ENCODE results near the gene ZNF106.

The ZNF106 gene

DNA sequence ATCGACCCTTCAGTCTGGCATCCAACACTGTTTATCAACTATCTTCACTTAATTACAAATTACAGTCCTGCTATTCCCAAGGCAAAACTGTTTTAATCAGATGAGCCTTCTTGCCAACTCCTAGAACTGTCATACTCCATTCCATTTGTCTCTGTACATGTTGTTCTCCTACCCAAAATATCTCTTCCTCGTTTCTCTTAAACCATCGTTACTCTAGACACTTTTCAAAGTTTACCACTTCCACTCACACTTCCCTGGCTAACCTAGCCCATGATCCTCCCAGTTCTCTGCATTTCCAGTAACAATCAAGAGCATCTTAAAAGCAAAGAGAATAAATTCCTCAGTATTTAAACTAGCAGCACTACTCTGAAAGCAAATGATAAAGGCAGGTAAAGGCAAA, 19.9 kb downstream of the ZNF106 start:
- DNase-seq, result no peak

DNA sequence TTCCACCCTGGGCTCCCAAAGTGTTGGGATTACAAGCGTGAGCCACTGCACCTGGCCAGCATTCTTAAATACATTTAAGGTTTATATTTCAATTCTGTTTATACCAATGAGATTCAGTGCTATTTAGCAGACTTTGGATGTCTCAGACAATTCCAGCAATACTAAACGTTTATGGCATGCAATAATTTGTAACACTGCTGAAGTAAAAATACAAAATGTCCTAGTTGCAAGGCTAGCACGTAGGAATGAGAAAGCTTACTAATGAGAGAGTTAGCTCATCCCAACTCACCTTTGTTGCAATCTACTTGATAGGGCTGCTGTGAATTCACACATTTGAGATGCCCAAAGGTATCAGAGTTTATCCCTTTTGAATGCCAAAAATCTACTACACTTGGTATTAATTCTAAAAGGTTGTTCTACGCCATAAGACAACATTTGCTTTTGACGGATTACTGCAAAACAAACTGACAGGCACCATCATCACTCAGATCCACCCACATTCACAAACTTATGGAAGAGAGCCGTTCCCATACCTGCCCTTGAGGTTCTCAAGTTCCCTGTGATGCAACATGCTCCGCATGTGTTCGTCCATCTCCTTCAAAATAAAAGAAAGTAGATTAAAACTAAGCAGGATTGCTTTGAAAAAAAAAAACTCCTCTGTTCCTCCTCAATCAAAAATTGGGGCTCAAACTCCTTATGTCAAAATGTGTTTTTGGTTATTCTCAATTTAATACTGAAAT, 25.3 kb downstream of the ZNF106 start:
- no peak for DNase-seq

DNA sequence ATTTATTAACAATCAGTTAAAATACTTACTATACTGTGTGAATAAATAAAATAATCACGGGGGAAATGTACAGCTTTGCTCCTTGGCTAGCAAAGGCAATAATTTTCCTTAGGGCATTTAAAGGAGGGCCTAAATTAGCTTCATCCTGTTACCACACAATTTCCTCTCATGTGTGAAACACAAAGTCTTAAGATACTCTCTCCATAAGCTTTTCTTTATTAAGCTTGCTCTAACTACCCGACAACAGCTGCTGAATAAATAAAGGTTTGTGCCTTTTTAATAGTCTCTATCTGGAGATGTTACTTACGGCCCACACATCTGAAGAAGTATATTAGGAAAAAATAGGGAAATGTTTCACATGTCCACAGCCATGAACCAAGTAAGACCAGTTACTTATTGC, 29.7 kb downstream of the ZNF106 start:
- DNase-seq, result no peak

DNA sequence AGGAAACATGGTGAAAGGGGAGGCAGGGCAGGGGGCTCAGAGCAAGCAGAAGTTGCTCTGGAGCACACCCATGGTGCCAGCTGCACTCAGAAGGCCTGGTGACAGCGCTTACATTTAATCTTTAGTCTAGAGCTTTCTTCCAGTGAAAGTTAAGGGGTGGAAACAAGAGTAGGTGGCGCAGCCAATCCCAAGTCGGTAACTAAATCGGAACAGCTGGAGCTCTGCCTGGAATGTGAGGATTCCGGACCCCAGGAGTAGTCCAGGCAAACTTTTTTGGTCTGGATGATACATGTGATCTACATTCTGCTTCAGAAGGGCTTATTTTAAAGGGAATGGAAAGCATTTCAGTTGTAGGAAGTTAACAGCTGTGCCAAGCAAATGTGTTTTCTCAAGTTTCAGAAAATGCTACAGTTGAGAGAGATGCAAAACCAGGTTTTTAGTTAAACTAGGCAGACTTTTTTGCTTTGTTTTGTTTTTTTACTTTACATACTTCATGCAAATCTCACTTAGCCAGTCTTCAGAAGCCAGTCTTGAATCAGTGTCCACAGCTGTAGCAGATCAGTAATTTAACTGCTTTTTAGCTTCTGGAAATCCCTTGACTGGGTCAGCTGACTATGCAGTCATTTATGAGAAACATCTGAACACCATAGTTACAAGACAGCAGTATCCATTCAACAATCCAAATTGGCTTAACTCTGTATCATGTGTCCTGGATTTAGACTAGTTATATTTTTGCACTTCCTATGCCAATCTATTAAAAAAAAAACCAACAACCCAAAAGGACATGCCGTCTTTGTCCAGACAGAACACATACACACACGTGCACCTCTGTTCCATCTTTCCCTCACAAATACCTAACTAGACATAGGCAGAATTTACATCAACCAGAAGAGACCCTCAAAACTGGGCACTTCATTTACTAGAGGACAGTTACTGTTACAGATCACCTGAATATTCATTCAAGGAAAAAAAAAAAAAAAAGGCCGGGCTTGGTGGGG, 33.2 kb downstream of the ZNF106 start:
- no peak for DNase-seq

DNA sequence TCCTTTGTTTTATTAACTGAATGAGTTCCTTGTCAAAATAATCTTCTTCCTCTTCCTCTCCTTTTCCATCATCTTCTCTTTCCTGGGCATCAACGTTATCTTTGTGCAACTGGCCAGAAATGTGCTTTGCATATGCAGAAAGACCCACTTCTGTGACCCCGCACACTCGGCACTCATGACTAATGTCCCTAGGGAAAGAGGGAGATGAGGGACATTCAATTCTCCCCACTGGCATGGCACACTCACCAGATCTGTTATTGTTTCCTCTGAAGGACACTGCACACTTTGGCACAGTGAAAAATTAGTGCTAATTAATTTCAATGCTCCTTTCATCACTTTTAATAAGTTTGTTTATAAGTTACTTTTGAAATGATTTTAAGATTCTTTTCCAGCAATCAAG, 34.0 kb downstream of the ZNF106 start:
- no peak for DNase-seq

DNA sequence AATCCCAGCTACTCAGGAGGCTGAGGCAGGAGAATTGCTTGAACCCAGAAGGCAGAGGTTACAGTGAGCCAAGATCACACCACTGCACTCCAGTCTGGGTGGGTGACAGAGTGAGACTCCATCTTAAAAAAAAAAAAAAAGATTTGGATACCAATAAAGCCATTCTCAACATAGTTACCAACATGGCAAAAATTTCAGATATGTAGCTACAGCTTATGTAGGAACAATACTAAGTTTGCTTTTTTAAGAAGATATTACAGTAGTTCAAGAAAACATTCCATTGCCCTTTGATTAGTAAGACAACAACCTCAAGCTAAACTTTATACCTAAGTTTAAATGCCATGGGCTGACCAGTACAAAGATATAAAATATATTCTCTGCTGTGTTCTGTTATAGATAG, 34.4 kb downstream of the ZNF106 start:
- no peak for DNase-seq

DNA sequence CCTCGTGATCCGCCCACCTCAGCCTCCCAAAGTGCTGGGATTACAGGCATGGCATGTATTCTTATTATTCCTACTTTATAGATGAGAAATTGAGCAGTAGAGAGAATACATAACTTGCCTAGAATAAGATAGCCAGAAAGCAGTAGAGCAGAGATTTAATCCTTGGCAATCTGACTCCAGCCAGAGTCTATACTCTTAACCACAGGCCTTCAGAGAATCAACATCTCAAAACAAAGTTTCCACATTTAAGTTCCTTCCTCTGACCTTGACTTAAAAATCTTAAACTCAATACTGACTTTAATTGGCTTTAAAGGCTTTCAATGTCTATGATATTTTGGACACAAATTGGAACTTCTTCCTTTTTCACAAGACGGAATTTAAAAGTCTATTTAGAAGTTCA, 37.1 kb downstream of the ZNF106 start:
- no peak for DNase-seq

DNA sequence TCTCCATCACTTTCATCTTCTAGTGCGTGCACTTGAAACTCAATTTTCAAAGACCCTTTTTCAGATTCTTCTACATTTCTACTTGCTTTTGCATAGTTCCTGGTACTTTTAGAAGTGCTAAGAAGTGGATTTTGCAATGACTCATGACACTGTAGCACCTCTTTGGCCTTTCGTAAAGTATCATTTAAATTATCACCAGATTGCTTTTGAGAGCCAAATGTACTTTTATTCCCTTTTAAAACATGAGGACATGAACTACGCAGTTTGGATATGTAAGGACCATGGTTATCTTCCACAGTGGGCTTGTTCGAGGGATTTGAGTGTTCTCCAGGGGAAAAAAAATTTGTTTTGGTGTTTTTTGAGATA, 40.5 kb downstream of the ZNF106 start:
- DNase-seq, result no peak

DNA sequence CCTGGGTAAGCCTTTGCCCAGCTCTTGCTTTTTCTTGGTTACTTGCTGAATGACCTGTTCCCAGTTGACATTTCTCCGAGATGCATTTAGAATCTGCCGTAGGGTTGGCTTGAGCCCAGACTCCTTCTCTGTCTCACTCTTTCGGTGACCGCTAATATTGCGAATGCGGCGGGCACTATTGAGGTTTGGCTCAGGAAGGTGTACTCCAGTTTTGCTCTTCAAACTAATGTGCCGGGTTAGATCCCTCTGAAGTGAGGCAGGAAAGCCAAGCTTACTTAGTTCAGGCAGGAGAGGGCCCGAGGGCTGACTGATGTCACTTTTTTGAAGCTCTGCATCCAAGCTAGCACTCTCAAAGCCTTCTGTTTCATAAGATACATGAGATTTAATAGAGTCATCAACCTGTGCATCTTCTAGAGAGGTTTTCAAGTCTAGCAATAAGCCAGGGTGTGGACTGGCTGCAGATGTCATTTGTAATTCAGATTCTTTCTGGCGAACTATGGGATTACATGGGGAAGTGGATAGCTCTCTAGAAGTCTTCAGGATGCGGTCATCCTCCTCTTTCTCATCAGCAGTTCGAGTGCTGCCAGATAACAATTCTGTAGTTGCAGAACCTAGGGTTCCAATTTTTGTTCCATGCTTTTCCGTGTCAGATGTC, 41.0 kb downstream of the ZNF106 start:
- DNase-seq, result no peak

DNA sequence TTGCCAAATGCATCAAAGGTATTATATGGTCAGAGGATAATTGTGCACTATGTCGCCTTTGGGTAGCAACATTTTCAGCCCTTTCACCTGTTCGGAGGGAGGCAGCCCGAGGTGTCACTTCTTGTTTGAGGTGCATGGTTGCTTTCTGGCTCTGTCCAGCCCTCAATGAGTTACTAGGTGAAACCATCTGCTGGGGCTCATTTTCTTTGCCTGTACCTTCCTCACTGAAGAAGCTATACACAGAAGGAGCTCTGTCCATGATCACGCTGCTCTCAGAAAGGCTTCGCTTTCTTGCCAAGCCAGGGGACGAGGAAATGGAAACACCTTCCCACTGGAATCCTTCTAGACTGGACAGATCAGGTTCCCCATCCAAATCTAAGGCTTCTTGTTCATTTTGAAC, 42.7 kb downstream of the ZNF106 start:
- no peak for DNase-seq

DNA sequence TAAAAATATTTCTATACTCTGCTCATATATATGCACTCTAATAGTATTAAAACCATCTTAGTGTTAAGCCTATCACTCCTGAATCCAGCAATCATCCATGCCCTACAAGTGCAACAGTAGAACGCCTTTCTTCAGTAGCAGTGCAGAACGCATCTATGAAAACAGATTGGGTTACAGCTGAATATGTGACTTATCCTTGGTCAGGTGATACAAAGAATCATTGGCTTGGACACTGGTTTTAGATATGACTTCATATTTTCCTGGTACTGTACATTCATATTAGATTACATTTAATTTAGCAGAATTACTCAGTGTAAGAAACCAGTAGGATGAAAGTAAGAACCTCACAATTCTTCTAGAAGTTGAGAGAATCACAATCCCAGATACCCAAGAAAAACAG, 43.3 kb downstream of the ZNF106 start:
- DNase-seq, result no peak

DNA sequence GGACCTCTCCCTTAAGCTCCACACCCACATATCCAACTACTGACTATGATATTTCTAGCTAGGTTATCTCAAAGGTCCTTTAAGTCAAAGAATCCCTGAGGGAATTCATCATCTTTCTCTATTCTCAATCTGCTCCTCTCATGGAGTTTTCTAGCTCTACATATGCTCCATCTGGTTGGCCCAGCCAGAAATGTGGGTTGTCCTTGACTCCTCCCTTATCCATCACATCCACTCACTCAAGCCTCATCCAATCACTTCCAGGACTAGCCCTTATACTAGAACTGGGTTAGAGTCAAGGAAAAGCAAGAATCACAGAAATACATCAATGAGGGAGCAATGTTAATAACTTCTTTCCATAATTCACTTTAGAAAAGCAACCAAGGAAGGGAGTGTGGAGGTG, 45.4 kb downstream of the ZNF106 start:
- no peak for DNase-seq

DNA sequence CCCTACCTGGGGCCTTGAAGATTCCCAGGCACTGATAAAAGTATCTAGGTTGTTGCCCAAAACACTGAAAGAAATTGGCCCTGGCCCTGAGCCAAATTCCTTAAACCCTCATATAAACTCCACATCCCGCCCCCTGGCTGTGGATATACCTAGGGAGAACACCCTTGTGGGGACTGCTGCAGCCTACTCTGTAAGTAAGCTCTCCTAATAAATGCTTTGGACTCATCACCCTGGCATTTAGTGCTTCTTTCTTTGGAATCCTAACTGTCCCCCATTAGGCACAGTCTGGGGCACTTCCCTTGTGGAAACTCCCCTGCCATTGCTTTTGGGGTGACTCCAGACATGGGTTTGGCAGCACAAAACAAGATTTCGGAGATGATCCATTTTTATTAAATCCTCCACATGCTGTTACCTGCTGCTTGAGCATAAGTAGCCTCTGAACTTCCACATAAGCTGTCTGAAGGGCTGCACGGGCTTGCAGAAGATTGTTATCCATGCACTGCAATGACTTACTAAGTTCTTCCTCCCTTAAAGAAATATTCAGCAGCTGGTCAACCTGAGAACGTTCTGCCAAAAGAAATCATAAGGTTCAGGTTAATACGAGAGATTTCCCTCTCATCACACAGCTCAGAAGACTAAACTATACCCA, 46.4 kb downstream of the ZNF106 start:
- DNase-seq, result no peak

DNA sequence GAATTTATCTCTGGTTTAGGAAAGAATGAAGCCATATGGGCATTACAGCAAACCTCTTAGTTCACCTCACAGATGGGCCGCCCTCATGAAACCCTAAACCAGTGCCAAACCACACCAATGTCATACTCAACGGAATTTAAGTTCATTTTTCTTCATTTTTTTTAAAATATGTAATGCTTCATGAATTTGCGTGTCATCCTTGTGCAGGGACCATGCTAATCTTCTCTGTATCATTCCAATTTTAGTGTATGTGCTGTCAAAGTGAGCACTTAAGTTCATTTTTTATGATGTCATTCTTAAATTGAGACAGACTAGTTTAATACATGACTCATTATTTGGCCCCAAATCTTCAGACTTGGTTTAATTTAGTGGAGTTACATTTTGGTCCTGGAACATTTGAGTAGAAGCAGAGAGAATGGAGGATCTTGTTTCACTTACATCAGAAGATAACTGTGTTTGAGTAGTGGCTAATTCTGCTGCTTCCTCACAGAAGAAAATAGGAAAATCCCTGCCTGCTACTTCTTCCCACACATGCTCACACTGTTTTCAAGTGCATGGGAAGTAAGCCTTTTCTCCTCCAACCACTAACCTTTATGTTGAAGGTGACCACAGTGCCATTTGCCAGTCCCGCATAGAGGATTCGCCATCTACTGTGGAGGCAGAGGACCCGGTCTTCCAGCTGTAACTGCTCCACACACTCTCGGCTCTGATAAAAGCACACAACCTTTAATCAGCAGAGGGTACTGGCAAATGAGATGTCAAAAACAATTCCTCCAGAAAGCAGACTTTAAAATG, 63.3 kb downstream of the ZNF106 start:
- DNase-seq, result no peak

DNA sequence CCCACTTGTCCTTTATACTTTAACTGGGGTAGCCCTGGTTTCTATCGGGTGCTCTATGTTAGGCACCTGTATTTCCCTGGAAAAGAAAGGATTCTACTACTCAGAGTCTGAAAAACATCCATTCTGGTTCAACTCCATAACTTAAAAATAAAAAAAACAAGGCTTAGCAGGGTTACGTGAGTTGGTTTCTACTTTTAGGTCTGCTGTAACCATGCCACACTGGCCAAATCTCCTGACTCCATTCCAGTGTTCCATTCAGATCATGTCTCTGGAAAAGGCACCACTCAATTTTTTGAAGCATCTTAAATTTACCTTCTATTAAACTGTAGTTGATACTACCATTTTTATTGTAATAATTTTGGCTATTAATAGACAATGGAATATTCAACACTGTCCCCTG, 69.6 kb downstream of the ZNF106 start:
- DNase-seq, result no peak

DNA sequence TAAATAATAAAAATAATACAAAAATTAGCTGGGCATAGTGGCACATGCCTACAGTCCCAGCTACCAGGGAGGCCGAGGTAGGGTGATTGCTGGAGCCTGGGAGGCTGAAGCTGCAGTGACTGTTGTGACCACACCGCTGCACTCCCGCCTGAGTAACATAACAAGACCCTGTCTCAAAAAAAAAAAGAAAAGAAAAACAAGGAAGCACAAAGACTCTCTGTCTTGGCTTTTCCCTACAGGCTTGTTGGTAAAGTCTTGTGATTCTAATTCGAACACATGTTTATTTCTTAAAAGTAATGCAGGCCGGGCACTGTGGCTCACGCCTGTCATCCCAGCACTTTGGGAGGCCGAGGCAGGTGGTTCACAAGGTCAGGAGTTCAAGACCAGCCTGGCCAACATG, 71.6 kb downstream of the ZNF106 start:
- no peak for DNase-seq

DNA sequence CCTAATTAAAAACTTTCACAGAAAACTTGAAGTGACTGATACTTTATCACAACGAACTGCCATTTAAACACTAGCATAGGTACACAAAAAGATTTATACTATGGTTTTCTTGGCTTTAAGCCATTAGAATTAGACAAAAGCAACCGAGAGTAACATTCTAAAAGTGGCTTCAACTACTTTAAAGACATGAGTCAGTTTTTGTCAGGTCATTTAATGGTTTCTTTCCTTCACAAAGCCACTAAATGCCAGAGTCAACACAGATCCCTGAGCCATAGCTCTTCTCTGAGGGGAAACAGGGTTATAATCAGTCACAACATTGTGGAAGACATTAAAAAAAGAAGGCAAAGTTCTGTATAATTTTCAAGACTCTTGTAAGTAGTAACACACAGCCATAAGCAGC, 77.0 kb downstream of the ZNF106 start:
- DNase-seq, result no peak

DNA sequence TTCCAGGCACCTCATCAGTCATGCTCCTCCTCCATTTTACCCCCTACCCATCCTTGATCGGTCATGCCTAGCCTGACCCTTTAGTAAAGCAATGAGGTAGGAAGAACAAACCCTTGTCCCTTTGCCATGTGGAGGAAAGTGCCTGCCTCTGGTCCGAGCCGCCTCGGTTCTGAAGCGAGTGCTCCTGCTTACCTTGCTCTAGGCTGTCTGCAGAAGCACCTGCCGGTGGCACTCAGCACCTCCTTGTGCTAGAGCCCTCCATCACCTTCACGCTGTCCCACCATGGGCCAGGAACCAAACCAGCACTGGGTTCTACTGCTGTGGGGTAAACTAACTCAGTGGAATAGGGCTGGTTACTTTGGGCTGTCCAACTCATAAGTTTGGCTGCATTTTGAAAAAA, 79.1 kb downstream of the ZNF106 start:
- no peak for DNase-seq

DNA sequence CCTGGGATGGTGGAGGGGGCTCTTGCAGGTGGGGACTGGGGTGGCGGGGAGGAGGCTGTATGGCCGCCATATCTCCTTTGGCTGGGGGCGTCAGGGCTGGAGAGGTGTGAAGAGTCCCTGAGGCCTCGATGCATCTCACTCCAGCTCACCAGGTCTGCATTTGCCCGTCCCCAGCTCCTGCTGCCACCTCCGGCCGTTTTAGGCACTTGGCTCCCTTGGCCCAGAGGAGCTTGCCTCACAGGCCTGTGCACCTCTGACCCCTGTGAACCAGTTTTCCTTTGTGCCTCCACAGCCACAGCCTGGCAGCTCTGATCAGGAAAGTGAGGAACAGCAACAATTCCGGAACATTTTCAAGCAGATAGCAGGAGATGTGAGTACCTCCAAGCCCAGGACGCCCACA, 81.9 kb downstream of the ZNF106 start:
- no peak for DNase-seq

DNA sequence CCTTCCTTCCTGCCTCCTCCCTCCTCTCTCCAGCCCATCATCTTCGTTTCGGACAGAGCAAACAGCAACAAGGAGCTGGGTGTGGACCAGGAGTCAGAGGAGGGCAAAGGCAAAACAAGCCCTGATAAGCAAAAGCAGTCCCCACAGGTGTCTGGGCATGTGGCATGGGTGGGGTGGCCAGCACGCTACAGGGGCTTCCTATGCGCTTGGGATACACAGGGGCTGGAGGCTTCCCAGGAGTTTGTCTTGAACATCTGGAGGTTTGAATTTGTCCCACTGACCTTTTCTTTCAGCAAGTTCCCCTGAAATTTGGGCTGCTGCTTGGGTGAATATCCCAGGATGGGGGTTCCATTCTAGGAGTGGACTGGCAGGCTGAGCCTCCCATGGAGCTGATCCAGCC, 82.8 kb downstream of the ZNF106 start:
- DNase-seq, result no peak

DNA sequence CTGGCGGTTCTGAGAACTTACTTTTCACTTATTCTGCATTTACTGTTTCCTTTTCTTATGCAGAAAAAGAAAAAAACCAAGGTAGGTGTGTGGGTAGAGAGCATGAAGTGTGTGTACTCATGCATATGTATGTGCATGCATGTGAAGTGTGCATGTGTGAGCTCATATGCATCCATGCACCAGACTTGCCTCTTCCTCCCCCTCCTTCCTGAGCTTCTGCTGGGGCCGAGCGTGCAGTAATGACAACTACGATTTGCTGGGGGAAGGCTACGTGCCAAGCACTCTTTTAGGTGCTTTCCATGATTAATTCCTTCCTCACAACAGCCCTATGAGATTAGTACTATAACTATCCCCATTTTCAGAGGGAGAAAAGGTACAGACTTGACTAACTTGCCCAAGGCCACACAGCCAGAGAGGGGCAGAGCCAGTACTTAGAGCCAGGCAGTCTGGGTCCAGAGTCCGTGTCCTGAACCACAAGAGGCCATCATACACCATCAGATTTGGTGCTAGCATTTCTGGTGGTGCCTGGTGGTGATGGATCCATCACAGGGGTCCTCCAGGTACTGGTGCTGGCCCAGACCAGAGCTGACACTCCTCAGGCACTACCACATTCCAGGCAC, 85.0 kb downstream of the ZNF106 start:
- no peak for DNase-seq

Data from DMS153 (cell line).